Fibroblast of the aortic adventitia (primary cell): Measurements from ENCODE around the gene PRSS12. TPM values are rescaled to one million over a fixed set of nuclear protein-coding genes. Genes with fewer than 3 reads are reported as not detected.
"Not testable (repeated sequence)": the region's sequence is repeated elsewhere in the genome, so short reads cannot be mapped to it uniquely, and the experiment has no call there.

Experiments
- DNase-seq: peaks from one replicate; pipeline ENCODE4 v3.0.0-alpha.2; 2010; ENCODE audit warnings: low read depth
- H3K4me3 ChIP-seq: 2 replicates; pipeline ENCODE4 v1.5.1; 2011; ENCODE audit warnings: low read depth, mild to moderate bottlenecking, control low read depth, low read length, moderate library complexity
- total RNA-seq: library from RNA; depleted of rRNA; stranded (reverse); fragments of >200 nt; gene quantifications from 2 replicates; pipeline ENCODE4 v1.2.3, GENCODE V29; 2012; ENCODE audit warnings: low replicate concordance
- TF ChIP-seq, protein P1 (sequence below): IDR thresholded peaks from 2 replicates; pipeline ENCODE4 v1.5.1; 2011; ENCODE audit warnings: mild to moderate bottlenecking, low read length, control low read depth, inconsistent platforms; ENCODE audit not compliant: insufficient read depth

Gene PRSS12
- total RNA-seq, 1 donor, result 27.1 TPM

DNA sequence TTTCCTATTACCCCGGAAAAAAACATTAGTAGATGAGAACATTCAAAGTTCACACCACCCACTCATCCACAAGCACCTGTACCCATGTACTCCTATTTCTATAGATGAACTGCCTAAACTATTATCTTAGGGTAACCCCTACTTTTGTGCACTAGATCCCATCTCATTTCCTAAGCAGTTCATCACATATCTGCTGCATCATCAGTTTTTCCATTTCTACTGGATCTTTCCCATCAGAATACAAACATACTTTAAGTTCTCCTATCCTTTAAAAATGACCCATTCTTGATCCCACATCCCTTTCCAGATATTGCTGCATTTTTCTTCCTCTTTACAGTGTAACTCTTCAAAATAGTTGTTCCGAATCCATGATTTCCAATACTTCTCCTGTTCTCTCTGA is 81.0 kb downstream of the PRSS12 start:
- DNase-seq, result no peak
- TF ChIP-seq, protein P1, sequence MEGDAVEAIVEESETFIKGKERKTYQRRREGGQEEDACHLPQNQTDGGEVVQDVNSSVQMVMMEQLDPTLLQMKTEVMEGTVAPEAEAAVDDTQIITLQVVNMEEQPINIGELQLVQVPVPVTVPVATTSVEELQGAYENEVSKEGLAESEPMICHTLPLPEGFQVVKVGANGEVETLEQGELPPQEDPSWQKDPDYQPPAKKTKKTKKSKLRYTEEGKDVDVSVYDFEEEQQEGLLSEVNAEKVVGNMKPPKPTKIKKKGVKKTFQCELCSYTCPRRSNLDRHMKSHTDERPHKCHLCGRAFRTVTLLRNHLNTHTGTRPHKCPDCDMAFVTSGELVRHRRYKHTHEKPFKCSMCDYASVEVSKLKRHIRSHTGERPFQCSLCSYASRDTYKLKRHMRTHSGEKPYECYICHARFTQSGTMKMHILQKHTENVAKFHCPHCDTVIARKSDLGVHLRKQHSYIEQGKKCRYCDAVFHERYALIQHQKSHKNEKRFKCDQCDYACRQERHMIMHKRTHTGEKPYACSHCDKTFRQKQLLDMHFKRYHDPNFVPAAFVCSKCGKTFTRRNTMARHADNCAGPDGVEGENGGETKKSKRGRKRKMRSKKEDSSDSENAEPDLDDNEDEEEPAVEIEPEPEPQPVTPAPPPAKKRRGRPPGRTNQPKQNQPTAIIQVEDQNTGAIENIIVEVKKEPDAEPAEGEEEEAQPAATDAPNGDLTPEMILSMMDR, result no peak
- no peak overlapping the region for H3K4me3 ChIP-seq

DNA sequence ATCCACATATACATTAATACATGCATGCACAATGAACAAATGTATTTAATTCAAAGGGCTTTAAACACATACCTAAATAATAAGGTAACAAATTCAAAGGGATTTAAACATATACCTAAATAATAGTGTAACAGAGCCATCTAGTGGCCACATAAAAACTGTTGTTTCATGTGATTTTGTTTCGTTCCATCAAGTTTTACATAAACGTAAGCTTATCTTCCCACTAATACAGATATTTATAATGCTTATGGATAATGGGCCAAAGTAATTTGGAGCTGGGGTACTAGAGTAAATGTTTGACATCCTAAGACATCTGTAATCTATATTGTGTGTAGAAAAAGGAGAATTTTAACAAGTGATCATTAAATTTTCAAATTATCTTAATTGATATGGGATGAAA is 82.3 kb downstream of the PRSS12 start:
- peak; percentile 77 for DNase-seq
- H3K4me3 ChIP-seq, result no peak overlapping the region
- TF ChIP-seq, protein P1, result peak; percentile 51

DNA sequence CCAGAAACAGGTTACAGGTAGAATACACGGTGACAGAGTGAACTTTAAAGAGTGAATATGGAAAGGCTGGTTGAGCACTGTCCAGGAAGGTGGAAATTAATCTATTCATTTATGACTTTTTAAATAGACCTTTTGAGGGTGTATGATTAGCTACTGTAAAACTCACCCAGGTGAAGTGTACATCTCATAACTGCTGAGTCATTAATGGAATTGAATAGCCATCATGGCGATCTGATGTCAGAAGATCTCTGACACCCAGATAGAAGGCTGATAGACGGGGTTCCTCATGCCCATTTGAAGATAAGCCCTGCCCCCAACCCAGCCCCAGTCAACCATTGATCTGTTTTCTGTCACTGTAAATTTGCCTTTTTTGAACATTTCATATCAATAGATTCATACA is 84.0 kb downstream of the PRSS12 start:
- TF ChIP-seq, protein P1, result no peak
- H3K4me3 ChIP-seq, result no peak overlapping the region
- DNase-seq, result no peak

DNA sequence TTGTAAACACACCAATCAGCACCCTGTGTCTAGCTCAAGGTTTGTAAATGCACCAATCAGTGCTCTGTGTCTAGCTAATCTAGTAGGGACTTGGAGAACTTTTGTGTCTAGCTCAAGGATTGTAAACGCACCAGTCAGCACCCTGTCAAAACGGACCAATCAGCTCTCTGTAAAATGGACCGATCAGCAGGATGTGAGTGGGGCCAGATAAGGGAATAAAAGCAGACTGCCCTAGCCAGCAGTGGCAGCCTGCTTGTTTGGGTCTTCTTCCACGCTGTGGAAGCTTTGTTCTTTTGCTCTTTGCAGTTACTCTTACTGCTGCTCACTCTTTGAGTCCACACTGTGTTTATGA is 86.7 kb downstream of the PRSS12 start:
- not testable (repeated sequence) for H3K4me3 ChIP-seq, DNase-seq

DNA sequence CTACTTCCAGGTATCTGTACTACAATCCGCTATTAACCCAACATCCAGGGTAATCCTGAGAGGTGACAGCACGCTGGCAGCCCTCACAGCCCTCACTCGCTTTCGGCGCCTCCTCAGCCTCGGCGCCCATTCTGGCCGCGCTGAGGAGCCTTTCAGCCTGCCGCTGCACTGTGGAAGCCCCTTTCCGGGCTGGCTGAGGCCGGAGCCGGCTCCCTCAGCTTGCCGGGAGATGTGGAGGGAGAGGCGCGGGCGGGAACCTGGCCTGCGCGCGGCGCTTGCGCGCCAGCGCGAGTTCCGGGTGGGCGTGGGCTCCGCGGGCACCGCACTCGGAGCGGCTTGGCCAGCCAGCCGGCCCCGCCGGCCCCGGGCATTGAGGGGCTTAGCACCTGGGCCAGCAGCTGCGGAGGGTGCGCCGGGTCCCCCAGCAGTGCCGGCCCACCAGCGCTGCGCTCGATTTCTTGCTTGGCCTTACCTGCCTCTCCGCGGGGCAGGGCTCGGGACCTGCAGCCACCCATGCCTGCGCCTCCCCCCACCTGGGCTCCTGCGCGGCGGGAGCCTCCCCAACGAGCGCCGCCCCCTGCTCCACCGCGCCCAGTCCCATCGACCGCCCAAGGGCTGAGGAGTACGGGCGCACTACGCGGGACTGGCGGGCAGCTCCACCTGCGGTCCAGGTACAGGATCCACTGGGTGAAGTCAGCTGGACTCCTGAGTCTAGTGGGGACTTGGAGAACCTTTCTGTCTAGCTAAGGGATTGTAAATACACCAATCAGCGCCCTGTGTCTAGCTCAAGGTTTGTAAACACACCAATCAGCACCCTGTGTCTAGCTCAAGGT is 87.3 kb downstream of the PRSS12 start:
- TF ChIP-seq, protein P1, result no peak
- peak; percentile 2 for DNase-seq
- peak overlapping the region; percentile 58 for H3K4me3 ChIP-seq

DNA sequence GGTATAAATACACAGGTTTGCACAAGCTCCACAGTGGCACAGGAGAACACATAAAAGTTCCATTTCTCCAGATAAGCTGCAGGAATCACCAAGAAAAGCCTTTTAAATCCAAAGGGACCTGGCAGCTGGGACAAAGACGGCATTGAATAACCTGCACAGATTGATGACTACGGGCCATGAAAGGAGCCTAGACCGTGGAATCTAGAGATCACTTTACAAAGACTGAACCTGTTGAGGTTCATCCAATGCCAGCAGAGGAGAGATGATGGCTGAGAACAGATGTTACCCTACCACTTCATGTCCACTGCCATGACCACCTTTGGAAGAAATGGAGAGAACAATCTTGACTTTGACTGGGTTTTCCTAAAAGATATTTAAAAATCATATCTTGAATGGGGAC is 88.7 kb downstream of the PRSS12 start:
- H3K4me3 ChIP-seq, result no peak overlapping the region
- TF ChIP-seq, protein P1, result no peak
- DNase-seq, result no peak

DNA sequence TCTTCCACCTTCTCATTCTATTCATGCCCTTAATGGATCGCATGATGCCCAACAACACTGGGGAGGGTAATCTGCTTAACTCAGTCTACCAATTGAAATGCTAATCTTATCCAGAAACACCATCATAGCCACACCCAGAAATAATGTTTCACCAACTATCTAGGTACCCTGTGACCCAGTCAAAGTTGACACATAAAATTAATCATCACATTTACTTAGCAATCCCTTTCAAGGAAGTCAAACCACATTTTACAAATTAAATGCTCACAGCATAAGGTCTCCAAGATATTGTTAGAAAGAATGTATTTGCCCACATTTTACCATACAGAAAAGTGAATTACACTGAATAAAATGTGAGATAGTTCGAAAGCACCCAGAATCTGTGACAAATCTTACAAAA is 92.5 kb downstream of the PRSS12 start:
- TF ChIP-seq, protein P1, result no peak
- H3K4me3 ChIP-seq, result no peak overlapping the region
- no peak for DNase-seq
